GM19452 (cell line): ENCODE data around the gene SERINC1.

Experiments
- ATAC-seq: cut with Tn5 transposase; IDR thresholded peaks from one replicate; pipeline ENCODE4 v1.9.1; 2021; ENCODE audit not compliant: unreplicated experiment

Gene SERINC1

DNA sequence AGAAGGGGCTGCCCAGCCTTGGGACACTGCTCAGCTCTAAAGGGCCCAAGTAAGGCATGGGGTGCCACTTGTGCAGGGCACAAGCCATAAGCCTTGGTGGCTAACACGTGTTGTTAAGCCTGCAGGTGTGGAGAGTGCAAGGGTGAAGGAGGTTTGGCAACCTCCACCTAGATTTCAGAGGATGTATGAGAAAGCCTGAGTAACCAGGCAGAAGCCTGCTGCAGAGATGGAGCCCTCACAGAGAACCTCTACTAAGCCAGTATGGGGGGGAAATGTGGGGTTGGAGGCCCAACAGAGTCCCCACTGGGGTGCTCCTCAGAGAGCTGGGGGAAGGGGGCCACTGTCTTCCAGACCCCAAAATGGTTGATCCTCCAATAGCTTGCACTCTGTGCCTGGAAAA is 32.6 kb downstream of the SERINC1 start:
- ATAC-seq, result no peak

DNA sequence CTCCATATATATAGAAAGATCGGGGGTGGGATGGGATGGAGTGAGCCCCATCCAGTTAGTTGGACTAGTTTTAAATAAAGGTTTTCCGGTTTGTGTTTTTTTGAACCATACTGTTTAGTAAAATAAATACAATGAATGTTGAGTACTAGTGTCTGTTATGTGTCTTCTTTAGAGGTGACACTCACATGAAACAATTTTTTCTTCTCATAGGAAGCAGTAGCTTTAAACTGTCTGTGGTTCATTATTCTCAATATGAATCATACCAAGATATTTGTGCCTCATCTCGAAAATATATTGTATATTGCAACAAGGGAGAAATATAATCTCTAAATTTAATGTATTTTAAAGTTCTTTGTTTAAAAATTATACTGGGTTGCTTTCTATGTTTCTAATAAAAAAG is 38.8 kb downstream of the SERINC1 start:
- no peak for ATAC-seq

DNA sequence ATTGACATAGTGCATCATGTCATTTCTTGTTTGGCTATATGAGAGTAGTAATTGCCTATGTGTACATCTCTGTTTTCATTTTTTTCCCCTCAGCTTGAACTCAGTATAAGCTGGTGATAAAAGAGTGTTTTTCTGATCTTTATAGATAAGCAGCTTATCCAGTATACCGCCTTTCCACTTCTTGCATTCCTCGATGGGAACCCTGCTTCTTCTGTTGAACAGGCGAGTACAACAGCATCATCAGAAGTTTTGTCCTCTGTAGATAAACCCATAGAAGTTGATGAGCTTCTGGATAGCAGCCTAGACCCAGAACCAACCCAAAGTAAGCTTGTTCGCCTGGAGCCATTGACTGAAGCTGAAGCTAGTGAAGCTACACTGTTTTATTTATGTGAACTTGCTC is 39.8 kb downstream of the SERINC1 start:
- no peak for ATAC-seq

GRCh38 chr6:122429323-122429722 is 42.3 kb downstream of the SERINC1 start:
- ATAC-seq, result no peak

DNA sequence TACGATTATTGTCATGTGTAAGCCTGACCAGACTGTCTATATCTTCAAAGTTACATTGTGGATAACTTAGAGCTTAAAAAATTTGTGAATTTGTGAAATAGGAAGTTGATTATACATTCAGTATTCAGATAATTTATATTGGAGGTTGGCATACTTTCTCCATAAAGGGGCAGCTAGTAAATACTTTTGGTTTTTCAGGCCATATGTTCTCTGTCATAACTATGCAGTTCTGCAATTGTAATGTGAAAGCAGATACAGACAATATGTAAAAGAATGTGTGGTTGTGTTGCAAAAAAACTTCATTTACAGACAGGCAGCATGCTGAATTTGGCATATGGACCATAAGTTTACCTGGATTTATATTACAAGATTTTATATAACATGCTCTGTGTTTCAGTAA is 42.8 kb downstream of the SERINC1 start:
- no peak for ATAC-seq

DNA sequence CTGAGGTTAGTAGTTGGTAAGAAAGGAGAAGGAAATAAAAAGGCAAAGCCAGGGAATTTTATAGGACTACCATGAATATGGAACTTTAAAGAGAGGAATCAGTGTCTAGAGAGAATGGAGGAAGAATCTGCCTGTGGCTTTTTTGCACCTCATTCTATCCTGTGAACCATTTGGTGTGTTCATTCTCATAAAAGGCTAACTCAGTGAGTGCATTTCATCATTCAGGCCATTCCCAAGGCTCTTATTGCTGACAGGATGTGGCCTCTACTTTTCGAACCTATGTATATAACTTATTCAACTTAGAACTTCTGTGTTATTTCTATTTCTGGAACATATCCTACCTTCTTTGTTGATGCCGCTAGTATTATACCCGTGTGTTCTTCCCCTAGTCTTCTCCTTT is 45.0 kb downstream of the SERINC1 start:
- ATAC-seq, result no peak

DNA sequence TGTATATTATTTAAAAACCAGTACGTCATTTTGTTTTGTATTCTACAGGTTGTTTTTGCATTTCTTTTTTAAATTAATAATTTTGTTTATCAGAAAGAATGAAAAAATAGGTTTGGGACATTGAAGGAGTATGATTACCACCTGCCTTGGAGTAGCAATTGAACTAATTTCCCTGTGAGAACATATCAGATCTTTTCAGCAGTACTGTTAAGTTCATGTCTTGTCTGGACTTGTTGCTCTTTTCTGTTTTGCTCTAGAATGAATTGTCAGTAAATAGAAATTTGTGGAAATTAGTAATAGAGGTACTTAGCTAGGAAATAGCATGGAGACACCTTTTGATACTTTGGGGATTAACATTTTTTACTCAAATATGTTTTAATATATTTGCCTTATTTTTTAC is 47.9 kb downstream of the SERINC1 start:
- ATAC-seq, result no peak

DNA sequence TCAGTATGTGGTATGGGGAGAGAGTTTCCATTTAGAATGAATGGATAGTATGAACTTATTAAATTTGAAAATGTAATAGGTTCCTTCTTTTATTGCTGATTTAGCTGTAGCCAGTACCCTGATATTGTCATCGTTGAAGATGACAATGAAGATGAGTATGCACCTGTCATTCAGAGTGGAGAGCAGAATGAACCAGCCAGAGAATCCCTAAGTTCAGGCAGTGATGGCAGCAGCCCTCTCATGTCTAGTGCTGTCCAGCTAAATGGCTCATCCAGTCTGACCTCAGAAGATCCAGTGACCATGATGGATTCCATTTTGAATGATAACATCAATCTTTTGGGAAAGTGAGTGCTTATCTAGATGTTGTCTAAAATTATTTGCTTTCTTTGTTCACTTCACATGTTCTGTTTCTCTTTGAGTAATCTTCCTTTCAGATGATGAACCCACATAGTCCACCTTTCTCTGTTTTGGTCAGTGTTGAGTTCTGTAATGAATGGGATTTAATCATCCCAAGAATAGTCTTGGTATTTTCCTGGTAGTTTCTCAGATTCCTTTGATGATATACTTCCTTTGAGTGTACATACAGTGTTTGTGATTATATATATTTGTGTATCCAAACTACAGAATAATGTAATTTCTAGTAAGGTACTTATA is 48.9 kb downstream of the SERINC1 start:
- ATAC-seq, result peak; percentile 81

- ATAC-seq, result no peak
Observed at GRCh38 chr6:122422003-122422402, 49.6 kb downstream of the SERINC1 start.

- no peak for ATAC-seq
Observed at GRCh38 chr6:122416825-122417224, 54.8 kb downstream of the SERINC1 start.

DNA sequence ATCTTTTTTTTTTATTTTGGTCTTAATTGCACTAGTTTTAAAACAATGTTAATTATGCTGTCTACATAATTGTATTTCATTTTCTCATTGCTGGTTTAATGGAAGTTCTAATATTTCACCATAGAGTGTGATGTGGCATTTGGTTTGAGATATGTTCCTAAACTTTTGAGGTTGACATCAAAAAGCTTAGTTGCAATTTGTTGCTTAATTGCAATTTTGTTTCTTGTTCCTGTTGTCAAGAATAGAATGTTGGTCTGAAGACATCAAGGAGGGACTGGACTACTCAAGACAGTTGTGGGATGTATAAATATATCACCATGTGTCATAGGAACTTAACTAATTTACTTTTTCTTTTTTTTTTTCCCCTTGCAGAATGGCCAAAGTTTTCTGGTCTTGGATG is 59.6 kb downstream of the SERINC1 start:
- no peak for ATAC-seq

GRCh38 chr6:122408702-122409458 is 62.7 kb downstream of the SERINC1 start:
- no peak for ATAC-seq

DNA sequence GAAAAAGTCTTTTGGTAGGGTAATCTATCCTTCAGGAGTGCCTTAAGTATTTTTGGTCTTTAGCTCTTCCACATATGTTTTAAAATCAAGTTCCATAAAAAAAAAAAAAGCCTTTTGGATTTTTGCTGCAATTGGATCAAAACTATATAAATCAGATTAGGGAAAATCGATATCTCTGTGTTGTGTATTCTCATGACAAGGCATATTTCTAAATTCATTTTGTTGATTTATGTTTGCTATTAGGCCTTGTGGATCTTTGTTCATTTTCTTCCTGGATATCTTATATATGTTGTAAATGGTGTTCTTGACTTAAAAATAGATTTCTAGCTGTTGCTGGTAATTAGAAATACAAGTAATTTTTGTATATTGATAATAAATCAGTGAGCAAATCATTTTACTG is 63.4 kb downstream of the SERINC1 start:
- no peak for ATAC-seq

- no peak for ATAC-seq
Observed at GRCh38 chr6:122407712-122408111, 63.9 kb downstream of the SERINC1 start.

DNA sequence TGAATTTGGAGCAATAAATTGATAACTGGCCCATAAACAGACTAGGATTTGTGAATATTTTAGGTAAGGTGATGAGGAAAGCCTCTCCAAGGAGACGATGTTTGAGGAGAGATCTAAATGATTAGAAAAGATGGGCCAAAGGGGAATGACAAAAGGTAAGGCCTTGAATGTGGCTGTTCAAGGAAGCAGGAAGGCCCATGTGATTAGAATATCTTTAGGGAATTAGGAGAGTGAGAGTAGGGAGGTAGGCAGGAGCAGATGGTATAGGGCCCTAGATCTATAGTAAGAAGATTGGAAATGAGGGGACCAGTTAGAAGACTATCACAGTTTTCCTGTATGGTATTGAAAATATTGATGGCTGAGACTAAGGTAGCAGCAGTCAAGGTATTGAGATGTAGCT is 65.4 kb downstream of the SERINC1 start:
- no peak for ATAC-seq

DNA sequence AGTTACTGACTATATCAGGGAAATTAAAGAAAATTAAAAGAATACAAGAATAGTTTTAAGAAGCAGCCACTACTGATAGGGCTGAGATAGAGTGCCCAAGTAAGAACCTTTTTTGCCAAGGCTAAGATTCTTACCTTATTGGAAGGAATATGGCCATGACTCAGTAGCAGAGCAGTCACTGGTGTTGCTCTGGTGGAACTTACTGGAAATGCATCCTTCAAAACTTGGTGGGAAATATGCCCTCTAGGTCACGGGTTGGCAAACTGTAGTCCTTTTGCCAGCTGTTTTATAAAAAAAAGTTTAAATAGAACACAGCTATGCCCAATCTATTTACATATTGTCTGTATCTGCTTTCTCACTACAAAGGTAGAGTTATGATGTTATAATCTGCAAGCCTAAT is 66.2 kb downstream of the SERINC1 start:
- no peak for ATAC-seq

DNA sequence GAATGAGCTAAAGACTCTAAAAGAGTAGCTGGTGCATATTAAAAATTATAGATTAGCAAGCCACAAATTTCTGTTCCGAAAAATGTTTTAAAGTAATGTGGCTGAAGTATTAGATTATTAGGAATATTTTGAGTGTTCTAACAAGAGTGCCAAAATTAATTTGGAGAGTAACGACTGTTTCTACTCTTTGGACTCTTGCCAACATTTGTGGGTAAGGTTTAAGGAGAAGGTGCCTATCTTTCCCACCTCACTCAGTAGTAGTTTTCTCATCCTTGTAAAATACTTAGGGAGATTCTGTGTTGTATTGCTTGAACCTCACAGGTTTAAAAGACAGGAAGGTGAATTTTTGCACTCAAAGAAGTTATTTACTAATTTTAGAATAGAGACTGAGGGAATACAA is 67.2 kb downstream of the SERINC1 start:
- ATAC-seq, result no peak

GRCh38 chr6:122401104-122401503 is 70.5 kb downstream of the SERINC1 start:
- ATAC-seq, result no peak

DNA sequence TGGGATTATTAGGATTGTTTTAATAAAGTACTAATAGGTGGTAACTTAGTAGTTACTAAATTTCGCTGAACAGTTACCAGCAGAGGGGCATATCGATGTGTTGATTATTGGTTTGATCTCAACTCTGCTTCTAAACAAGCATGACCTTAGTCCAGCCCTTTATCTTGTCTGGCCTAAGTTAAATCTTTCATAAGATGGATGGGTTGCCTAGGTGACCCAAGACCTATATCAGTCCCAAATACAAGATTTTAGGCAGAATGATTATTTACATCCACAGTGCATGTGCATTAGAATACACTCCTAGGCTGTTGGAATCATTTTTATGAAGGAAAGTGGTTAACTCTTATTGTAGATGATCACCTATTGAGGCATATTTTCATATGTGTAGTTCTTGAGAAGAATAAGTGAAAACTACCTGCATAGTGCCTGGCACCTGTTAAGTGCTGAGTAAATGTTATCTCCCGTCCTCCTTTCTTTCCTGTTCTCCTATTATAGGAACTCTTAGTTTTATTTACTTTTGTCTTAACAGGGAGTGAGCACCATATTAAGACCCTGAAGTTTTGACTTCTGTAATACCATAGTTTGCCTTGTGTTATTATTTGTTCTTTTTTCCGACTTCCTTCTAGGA is 71.0 kb downstream of the SERINC1 start:
- ATAC-seq, result no peak

DNA sequence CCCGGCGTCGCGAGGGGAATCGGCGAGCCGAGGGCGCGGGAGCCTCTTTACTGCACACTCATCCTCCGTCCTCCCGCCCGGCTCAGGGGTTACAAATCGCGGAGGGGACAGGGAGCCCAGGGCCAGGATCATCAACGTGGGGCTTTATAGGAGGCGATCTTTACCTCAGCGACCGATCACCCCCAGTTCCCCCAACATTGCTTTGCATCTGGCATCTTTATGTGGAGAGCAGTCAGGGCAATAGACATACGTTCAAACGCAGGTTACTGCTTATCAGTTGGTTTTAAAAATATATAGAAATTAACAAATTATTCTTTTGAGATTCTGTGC is 71.5 kb downstream of the SERINC1 start:
- ATAC-seq, result peak; percentile 19

GRCh38 chr6:122399348-122400120 is 72.1 kb downstream of the SERINC1 start, which contains the start of gene HSF2:
TSS of gene HSF2 (plus strand) at chr6:122399652. CDS start at chr6:122399738, 86 bp downstream.
- ATAC-seq, result peak; percentile 98

DNA sequence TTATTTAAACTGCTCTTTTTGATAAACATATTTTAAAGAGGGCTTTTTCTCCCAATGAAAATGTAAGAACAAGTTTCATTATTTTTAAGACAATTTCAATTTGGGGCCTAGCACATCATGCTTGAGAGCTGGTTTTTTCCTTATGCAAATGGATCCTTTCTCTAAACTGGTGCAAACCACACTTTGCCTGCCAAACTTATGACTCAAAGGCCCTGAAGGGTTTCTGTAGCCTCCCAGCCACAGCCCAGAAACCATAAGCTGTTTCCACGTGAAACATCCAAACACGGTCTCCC is 72.6 kb downstream of the SERINC1 start:
- ATAC-seq, result no peak
